ENCODE data around the gene ZNF580. TPM values are rescaled to one million over a fixed set of nuclear protein-coding genes. Genes with fewer than 3 reads are reported as not detected.
A peak's percentile ranks its signal among the peaks of the same experiment; 100 is the strongest.

The ZNF580 gene, protein sequence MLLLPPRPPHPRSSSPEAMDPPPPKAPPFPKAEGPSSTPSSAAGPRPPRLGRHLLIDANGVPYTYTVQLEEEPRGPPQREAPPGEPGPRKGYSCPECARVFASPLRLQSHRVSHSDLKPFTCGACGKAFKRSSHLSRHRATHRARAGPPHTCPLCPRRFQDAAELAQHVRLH
- total RNA-seq = 10 to 100 TPM; 12.7 to 24.3 (median 17.6) TPM
- 10 to 100 TPM; 35.0 to 40.5 TPM for polyA plus RNA-seq

DNA sequence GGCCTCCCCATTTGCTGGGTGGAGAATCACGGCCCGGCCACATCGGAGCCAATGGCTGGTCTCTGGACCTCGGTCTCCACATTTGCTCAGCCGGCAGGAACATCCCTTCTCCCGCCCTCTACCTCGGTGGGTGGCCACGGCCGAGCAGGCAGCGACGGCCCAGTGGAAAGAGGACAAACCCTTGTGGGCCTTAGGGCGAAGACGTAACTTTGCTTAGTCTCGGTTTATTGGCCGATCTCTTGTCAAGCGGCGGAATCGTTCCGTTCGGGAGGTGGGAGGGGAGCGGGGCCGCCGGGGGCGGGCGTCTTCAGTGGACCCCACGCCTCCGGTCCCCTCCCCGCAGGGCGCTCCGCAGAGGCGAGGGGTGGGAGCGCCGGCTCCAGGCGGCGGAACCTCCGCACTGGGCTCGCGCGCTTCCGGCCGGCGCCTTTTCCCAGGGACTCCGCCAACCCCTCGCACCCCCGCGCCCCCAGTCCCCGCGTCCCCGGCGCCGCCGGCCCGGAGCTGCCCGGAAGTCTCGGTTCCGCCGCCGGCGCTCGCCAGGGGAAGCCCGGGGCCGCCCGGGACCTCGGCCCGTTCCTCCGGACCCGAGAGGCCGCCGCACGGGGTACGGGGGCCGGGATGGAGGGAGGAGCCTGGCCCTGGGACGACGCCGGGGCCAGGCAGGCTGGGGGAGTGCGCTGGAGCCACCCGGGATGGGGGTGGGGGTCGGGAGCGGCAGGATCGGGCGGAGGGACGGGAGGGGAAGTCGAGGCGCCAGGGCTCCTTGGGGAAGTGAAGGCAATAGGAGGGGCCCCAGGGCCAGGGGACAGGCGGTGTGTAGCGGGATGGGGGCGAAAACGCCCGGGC lies at the start of gene ZNF580:
Gene ZNF580, plus strand, starts transcription at position 426 of the 849 bp plus-strand sequence. CDS start 1,507 bp downstream, outside the sequence.
- DNase-seq (peak; percentile 54 to 91 (median 72)), FAIRE-seq (no peak), ATAC-seq (peak; percentile 65 to 72 (median 70))
- H3K4me3 ChIP-seq = peak within 1 kb of the TSS; percentile 63 to 86 (median 71)
- no peaks in the 10 kb centered on the region for H3K27me3 ChIP-seq
- TF ChIP-seq CTCF (IDR thresholded peaks at IDR 0.05) = no peak
- peak within 1 kb of the TSS; percentile 64 to 89 (median 82) for H3K27ac ChIP-seq
- WGBS, 2 donors = 0 to 1% methylated on average over 65 to 89 of the region's 89 CpGs
- H3K36me3 ChIP-seq = no peaks in the 10 kb centered on the region
- no peaks in the 10 kb centered on the region for H3K9me3 ChIP-seq
- peaks cover 13 to 18% (median 14%) of the 10 kb centered on the region in 3 donors for H3K4me1 ChIP-seq
- intact Hi-C loops (cut with DNase I) = no loop called here

- FAIRE-seq (no peak), DNase-seq (no peak), ATAC-seq (no peak)
- no peak overlapping the region for H3K4me3 ChIP-seq
- 76 to 77% methylated on average over 10 of the region's 10 CpGs for WGBS, 2 donors
- H3K4me1 ChIP-seq = peaks cover 4 to 5% (median 4%) of the 10 kb centered on the region in 3 donors
- no peak overlapping the region for H3K27ac ChIP-seq
- peaks cover 0 to 17% (median 3%) of the 10 kb centered on the region in 3 donors for H3K36me3 ChIP-seq
- intact Hi-C loops (cut with DNase I) = no loop called here
- no peaks in the 10 kb centered on the region for H3K9me3 ChIP-seq
- no peak for TF ChIP-seq CTCF (IDR thresholded peaks at IDR 0.05)
- H3K27me3 ChIP-seq = no peaks in the 10 kb centered on the region
These were observed 49.2 kb upstream of the ZNF580 start for GRCh38 chr19:55591555-55591954.

DNA sequence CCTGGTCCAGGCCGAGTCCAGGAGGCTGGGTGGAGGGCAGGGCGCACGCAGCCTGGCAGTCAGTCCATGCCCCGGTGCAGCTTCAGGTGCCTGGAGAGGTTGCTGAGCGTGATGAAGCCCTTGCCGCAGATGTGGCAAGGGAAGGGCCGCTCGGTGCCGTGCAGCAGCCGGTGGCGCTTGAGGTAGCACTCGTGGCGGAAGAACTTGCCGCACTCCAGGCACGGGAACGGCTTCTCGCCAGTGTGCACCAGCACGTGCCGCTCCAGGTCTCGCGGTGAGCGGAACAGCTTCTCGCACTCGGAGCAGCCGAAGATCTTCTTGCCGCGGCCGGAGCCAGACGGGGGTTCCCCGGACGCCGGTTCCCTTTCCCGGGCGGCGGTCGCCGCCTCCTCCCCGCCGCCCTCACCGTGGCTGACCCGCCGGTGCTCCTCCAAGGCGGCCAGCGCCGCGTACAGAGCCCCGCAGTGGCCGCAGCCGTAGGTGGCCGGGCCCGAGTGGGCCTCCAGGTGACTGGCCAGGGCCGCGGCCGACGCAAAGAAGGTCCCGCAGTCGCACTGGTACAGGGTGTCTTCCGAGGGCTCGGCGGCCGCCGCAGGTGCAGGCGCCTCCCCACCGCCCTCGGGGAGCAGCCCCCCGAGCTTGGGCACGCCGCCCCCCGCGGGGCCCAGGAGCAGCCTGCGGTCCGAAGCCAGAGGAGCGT lies 48.3 kb upstream of the ZNF580 start:
- no peak for FAIRE-seq
- no peaks in the 10 kb centered on the region for H3K9me3 ChIP-seq

DNA sequence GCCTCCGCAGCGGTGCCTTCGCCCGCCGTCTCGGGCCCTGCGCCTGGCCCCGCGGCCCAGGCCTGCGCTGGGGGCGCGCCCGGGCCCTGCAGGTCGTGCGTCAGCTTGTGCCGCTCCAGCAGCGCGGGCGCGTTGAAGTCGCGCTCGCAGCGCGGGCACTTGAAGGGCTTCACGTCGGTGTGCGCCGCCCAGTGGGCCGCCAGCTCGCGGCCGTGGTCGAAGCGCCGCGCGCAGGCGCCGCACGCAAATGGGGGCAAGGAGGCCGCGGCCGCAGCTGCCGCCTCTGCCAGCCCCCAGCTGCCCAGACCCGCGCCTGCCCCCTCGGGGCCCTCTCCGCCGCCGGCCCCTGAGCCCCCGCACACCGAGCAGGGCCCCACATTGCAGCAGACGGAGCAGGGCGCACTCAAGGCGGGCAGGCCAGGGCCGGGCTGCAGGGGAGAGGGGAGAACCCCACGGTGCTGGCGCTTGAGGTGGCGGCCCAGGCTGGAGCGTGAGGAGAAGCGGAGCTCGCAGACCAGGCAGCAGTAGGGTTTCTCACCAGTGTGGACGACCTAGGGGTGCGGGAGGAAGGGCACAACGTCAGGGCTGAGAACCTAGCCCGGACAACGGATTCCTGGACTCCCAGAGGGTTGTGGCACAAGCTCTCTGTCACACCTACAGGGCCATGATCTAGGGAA lies 47.6 kb upstream of the ZNF580 start:
- TF ChIP-seq CTCF (IDR thresholded peaks at IDR 0.05) = no peak
- Histone ChIP-seq H3K9me3 (no peaks in the 10 kb centered on the region), H3K4me1 (no peaks in the 10 kb centered on the region), H3K36me3 (peaks cover 0 to 19% (median 3%) of the 10 kb centered on the region in 3 donors), H3K27ac (no peak overlapping the region), H3K4me3 (no peak overlapping the region), H3K27me3 (no peaks in the 10 kb centered on the region)
- no peak for ATAC-seq
- intact Hi-C loops (cut with DNase I) = no loop called here
- 88 to 89% methylated on average over 61 to 68 of the region's 68 CpGs for WGBS, 2 donors
- no peak for FAIRE-seq
- DNase-seq = peak in 3 of 6 donors; percentile 8 to 69 (median 42)

More for the DNA sequence above, 48.3 kb upstream of the ZNF580 start:
- Histone ChIP-seq H3K27me3 (no peaks in the 10 kb centered on the region), H3K4me1 (no peaks in the 10 kb centered on the region), H3K36me3 (peaks cover 0 to 19% (median 3%) of the 10 kb centered on the region in 3 donors), H3K4me3 (no peak overlapping the region), H3K27ac (no peak overlapping the region)
- 91 to 95% methylated on average over 56 to 73 of the region's 73 CpGs for WGBS, 2 donors
- intact Hi-C loops (cut with DNase I) = no loop called here
- ATAC-seq (no peak), DNase-seq (peak in 3 of 6 donors; percentile 10 to 65 (median 42))
- no peak for TF ChIP-seq CTCF (IDR thresholded peaks at IDR 0.05)
